Activated effector memory CD4-positive, alpha-beta T cell treated with anti-CD3 and anti-CD28 coated beads, Interleukin-2, amount 50 U/mL, for 16 hours (primary cell): ENCODE data around the gene SHC3.
"Not testable (repeated sequence)": the region's sequence is repeated elsewhere in the genome, so short reads cannot be mapped to it uniquely, and the experiment has no call there.

Experiments used
- DNase-seq: peaks from one replicate; pipeline ENCODE4 v3.0.0-alpha.2; 2020

Gene SHC3, protein sequence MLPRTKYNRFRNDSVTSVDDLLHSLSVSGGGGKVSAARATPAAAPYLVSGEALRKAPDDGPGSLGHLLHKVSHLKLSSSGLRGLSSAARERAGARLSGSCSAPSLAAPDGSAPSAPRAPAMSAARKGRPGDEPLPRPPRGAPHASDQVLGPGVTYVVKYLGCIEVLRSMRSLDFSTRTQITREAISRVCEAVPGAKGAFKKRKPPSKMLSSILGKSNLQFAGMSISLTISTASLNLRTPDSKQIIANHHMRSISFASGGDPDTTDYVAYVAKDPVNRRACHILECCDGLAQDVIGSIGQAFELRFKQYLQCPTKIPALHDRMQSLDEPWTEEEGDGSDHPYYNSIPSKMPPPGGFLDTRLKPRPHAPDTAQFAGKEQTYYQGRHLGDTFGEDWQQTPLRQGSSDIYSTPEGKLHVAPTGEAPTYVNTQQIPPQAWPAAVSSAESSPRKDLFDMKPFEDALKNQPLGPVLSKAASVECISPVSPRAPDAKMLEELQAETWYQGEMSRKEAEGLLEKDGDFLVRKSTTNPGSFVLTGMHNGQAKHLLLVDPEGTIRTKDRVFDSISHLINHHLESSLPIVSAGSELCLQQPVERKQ

DNA sequence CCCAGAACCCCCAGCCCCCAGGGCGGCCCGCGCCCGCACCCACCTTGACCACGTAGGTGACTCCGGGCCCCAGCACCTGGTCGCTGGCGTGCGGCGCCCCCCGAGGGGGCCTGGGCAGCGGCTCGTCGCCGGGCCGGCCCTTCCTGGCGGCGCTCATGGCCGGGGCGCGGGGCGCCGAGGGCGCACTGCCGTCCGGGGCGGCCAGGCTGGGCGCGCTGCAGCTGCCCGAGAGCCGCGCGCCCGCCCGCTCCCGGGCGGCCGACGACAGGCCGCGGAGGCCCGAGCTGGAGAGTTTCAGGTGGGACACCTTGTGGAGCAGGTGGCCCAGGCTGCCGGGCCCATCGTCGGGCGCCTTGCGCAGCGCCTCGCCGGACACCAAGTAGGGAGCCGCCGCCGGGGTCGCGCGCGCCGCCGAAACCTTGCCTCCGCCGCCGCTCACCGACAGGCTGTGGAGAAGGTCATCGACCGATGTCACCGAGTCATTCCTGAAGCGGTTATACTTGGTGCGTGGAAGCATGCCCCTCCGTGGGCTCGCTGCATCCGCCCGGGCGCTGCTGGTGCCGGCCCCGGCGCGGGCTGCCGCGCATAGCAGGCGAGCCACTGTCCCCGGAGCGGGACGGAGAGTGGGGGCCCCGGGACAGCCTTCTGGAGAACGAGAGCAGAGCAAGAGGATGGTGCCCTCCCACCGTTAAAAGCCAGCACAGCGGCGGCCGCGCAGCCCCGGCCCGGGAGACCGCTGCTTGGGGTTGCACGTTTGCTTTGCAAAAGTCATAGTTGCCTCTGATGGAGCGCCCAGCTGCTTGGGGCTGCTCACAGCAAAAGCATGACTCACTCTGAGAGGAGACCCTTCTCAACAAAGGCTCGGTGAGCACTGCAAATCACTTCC lies at the start of gene SHC3:
SHC3 (minus strand) TSS at position 875 of the 886 bp plus-strand sequence; CDS start at position 517, 358 bp downstream.
- DNase-seq, result no peak

DNA sequence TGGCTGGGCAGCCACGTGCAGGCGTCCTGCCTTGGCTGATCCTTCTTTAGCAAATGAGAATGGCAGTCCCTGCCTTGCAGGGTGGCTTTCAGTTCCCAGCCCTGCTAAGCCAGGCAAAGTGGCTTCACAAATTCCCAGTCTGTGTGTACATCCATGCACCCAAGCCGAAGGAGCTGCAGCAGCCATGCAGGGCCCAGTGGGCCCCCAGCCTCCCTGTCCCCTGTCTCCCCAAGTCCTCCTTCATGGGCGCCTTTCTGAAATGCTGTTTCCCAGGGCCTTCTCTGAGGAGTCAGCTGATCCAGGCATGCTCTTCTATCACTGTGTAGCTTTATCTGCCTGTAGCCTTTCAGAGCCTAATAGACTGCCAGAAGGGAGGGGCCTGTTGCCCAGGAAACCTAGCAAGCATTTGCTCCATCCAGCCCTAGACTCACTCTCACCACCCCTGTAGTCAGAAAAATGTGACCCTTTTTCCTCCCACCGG lies 47.4 kb upstream of the SHC3 start:
- DNase-seq, result no peak

DNA sequence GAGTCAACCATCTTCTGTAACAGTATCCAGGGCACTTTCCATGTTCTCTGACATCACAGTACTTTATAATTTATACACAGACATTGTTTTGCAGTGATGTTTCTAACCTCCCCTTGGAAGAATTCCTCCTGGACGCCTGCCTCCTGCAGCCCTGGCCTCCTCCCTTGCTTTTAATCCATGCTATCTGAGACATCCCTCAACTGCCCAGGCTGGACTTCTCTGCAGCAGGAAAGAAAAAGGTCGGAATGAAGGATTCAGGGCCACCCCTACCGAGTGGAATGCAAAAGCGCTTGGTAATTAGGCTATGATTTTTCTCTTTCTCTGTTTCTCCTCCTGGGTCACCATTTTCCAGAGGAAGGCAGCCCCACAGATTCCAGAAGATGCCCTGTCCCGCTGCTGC lies 47.0 kb upstream of the SHC3 start:
- no peak for DNase-seq

DNA sequence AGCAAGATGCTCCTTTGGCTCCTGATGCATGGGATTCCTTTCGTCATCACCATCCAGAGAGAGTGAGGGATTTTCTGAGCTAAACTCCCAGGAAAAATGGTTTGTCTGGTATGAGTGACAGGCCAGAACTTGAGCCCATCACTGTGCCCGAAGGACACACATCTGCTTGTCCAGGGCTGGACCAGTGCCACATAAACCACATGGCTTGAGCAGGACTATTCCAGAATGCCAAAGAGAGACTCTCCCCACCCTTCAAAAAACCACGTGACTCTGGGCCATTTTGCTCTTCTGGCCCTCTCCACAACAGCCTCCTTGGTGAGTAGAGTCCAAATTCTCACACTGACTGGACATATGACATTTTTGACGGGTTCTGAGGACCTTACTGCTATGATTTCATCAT lies 46.4 kb upstream of the SHC3 start:
- no peak for DNase-seq

DNA sequence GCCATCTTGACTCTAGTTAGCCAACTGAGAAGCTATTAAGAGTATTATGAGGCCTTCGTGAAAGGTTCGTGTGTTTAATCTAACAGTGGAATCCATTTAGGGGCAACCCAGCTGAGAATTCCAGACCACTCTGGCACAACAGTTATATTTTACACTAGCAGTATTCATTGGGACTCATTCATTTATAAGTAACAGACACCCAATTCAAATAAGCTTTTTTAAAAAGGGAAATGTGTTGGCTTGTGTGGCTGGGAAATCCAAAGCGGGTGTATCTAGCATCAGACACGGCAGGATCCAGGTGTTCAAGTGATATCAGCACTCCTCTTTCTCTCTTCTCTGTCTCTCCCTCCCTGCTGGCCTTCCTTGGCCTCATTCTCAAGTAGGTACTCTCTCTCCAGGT lies 46.0 kb upstream of the SHC3 start:
- no peak for DNase-seq

DNA sequence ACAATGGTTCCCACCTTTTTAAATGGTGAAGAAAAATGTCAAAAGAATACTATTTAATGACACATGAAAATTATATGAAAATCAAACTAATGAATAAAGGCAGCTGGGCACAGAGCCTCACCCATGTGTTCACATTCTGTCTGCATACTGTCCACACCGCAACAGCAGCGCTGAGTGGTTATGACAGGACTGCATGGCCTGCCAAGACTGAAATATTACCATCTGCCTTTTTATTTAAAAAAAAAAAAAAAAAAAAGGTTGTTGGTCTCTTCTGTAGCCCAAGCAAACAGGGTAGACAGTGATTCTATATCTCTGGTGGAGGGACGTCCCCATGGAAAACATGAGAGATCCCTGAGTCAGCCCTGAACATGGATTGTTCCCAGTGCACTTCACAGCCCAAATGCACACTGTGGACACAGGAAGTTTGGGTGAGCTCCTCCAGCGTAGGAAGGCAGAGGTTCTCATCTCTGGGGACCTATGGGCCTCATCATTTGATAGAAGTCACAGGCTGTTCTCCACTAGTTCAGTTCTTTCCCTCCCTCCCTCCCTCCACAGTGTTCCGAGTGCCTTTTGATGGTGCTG lies 44.9 kb upstream of the SHC3 start:
- DNase-seq, result no peak

DNA sequence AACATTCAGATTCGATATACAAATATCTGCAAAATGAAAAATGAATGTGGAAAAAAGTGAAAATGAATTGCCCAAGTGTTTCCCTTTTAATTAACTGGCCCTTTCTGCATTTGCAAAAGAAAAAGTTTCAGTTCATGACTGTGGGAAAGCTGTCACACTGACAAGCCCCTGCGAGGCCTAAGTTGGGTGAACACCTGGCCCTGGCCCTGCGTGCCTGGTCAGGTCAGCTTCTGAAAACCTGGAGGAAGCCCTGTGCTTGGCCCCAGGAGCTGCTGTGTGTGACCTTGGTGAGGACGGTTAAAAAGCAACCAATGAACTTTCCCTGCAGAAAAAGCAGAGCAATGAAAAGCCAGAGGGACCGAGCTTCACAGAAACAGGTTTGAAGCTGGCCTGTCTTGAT lies 41.0 kb upstream of the SHC3 start:
- no peak for DNase-seq

DNA sequence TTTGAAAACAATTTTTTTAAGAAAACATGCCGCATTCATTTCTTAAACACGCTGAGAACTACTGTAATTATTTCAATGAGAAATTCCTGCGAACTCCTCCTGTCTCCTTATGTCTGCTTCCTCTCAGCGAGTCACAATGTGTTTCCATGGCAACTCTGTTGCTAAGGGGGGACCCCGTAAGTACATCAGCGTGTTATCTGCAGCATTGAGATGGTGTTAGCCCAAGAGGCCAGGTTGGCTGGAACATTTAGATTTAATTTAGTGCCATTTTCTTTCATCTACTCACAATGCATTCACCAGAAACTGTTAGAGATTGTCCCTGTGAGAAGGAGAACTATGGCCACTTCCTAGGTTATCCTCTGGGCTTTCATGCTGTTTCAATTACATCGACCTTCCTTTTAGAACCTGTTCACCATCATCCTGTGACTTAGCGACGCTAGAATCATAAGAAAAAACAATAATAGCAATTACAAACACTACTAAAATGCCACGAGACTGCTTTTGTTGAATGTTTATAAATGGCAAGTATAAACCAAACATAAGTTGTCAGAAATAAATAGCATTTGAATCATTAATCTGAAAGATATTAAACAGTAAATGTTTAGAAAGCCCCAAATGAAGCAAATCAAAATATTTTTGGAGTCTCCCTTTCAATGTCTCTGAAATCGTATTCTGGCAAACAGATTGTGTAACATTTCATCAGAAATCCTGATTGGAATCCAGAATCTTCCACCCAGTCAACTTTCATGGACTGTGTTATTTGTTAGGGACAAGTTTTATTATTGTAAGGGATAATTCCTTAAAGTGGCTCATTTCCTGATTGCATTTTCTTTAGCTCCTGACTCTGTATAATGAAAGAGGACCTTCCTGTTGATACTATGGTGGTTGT lies 39.7 kb upstream of the SHC3 start:
- DNase-seq, result no peak

DNA sequence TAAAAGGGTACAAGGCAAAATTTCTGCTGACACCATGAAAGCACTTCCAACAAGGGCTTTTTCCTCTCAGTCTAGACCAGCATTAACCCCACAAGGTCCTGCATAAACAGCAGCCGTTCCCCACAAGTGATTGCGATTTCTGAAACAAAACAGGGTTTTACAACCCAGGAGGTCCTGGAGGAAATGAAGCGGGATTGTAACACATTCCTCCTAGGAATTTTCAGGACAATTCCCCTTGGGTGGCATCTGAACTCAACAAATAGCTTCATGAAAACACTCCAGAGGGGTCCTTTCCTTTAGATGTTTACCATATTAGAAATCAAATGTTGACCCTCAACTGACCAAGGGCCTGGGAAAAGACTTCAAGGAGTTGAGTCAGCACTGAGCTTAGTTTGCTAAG lies 36.7 kb upstream of the SHC3 start:
- no peak for DNase-seq

DNA sequence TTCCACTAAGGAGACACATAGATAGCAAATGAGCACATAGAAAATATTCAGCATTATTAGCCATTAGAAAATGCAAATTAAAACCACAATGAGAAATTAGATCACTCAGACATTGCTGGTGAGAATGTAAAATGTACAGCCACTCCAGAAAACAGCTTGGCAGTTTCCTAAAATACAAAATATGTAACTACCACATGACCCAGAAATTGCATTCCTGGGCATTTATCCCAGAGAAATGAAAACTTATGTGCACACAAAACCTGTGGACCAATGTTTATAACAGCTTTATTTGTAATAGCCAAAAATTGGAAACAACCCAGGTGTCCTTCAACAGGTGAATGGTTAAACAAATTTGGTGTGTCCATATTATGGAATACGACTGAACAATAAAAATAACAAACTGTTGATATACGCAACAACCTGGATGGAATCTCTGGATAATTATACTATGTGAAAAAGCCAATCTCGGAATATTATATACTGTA lies 34.8 kb upstream of the SHC3 start:
- no peak for DNase-seq

DNA sequence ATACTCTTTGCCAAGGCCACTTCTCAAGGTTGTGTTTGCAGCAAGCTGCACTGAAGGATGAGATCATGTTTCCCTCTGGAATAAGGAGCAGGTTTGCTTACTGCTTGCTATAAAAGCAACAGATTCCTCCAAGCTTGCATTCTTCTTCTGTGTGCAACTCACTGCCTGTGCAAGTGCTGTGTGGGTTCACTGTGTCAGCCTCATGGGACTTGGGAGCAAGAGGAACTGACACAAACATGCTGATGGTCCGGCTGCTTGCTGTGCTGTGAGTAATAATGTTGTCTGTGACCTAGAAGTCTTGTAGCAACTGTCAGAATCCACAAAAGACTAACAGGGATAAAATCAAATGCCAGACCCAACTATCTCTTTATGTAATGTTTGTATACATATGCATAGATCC lies 33.6 kb upstream of the SHC3 start:
- no peak for DNase-seq

DNA sequence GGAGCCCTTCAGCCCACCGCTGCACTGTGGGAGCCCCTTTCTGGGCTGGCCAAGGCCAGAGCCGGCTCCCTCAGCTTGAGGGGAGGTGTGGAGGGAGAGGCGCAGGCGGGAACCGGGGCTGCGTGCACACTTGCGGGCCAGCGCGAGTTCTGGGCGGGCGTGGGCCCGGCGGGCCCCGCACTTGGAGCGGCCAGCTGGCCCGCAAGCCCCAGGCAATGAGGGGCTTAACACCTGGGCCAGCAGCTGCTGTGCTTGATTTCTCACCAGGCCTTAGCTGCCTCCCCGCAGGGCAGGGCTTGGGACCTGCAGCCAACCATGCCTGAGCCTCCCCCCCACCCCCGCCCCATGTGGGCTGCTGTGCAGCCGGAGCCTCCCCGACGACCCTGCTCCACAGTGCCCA lies 30.7 kb upstream of the SHC3 start:
- DNase-seq, result not testable (repeated sequence)

DNA sequence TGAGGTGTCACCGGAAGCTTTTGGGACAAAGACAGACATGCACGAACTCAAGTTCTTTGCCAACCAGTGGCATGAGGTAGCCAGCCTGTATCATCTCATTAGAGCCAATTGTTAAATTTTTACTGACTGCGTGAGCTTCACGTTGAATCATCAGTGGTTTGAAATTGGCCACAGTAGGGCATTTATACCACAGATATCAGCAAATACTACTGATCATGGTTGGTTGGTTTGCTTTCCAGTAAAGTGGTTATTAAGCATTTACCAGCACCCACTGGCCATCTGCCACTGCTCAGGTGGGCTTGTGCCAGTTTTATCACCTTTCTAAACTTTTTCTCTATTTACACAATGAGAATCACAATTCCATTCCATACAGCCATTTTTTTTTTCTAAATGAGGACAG lies 28.4 kb upstream of the SHC3 start:
- no peak for DNase-seq

DNA sequence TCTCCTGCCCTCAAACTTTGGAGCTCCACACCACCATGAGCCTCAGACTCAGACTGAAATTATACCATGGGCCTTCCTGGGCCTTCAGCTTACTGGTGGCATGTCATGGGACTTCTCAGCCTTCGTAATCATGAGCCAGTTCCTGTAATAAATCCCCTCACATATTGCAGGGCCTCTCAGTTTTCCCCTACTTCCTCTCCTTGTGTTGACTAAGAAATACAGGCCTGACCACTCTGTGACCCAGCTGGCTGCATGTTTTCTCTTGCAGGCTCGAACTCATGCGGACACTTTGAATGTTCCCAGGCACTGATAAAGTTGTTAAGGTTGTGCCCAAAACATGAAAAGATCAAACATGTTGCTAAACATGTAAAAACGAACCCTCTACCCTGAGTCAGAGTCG lies 26.2 kb upstream of the SHC3 start:
- no peak for DNase-seq

DNA sequence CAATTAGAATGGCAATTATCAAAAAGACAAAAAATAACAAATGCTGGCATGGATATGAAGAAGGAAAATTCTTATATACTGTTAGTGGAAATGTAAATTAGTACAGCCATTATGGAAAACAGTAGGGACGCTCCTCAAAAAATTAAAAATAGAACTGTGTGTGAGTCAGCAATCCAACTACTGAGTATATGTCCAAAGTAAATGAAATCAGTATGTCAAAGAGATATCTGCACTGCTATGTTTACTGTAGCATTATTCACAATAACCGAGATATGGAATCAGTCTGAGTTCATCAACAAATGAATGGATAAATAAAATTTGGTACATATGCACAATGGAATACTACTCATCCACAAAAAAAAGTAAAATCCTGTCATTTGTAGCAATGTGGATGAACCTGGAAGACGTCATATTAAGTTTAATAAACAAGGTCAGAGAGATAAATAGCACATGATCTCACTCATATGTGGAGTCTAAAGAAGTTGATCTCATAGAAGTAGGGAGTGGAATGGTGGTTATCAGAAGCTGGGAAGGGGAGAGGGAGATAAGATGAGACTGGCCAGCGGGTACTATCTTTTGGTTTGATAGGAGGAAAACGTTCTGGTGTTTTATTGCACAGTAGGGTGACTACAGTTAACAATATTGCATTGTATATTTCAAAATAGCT lies 16.6 kb upstream of the SHC3 start:
- DNase-seq, result no peak

DNA sequence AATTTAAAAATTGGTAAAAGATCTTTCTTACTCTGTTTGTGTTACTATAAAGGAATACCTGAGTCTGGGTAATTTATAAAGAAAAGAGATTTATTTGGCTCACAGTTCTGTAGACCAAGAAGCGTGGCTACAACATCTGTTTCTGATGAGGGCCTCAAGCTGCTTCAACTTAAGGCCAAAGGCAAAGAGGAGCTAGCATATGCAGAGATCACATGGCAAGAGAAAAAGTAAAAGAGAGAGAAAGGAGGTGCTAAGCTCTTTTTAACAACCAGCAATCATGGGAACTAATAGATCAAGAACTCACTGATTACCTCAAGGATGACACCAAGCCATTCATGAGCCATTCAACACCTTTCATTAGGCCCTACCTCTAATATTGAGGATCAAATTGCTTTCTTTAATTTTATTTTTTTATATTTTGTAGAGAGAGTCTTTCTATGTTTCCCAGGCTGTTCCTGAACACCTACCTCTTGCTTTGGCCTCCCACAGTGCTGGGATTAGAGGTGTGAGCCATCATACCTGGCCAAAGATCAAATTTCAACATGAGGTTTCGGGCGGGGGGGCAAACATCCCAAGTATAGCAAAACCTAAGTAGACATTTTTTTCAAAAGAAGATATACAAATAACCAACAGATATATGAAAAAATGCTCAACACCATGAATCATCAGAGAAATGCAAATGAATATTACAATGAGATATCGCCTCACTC lies 16.0 kb upstream of the SHC3 start:
- DNase-seq, result no peak

DNA sequence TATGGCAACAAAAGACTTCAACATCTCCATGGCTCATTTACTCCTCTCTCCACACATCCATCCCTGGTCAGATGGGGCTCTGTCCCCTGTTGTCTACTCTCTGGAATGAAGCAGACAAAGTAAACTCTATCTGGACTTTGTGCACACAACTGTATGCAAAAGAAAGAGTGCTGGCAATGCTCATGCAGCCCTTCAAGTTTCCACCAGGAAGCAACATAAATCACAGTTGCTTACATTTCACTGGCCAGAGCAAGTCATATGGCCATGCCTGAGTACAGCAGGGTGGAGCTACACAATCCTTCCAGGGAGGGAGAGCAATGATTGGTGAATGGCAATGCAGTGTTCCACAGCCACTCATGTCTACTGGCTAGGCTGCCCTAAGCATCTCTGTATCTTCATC lies 12.4 kb upstream of the SHC3 start:
- DNase-seq, result no peak

DNA sequence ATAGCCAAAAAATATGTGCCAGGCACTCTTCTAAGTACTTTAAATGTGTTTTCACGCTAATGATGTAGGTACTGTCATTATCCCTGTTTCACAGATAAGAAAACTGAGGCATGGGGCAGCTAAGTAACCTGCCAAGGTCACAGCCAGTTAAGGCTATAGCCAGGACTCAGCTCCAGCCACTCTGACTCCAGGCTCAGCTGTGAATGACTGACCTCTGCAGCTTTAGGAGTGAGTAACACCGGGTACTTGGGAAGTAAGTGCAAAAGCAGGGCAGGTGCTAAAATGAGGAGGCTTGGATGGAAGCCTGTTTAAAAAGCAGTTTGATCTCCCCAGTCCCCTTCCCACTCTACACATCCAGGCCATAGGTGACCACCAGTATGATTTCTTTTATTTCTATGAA lies 10.6 kb upstream of the SHC3 start:
- no peak for DNase-seq

DNA sequence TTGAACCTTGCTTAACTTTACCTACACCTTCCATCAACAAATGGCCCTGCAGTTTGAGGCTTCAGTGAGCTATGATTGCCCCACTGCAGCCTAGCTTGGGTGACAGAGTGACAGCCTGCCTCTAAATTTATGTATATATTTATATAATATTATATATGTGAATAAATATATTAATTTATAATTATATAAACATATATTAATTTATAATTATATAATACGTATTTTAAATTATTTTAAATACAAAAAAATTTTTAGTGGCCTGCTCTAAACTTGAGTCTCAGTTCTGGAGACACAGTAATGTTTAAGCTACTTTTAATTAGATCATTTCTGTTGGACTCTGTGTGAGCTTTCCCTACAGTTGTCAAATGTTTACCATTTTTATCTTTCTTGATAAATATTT lies 9.3 kb upstream of the SHC3 start:
- no peak for DNase-seq

DNA sequence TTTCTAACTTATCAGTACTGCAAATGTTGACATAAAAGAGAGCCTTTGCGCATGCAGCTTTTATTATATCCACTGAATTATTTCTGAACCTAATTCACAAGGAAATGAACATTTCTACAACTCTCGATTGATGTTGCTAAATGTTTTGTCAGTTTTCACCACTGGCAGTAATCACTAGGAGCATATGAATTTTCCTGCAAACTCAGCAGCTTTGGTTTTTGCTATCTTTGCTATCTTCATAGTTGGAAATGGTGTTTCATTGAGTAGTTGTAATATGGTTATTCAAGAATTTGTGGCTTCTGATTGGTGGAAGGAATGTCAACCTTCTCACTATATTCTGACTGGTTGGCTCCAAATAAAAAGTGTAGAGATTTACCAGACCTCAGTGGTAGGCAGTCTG lies 8.9 kb upstream of the SHC3 start:
- no peak for DNase-seq

DNA sequence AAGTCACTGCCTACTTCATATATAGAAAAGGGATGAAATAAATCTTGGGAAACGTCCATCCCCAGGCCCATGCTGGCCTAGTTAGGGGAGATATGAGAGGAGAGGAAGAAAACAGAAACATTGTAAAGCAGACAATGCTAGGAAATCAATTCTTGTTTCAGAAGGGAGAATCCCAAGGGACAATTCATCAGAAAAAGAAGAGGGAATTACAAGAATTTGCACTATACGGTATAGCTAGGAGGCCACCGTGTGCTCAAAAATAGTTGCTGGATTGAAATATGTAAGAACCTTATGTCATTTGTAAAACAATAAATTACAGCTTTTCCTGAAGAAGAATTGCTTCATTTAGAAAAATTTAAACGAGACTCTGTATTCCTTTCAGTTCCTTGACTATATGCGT lies 8.3 kb upstream of the SHC3 start:
- no peak for DNase-seq
